ENCODE measurements around the gene CFAP68.

CFAP68 gene

GRCh38 chr11:111909378-111909777 is 30.0 kb downstream of the CFAP68 start:
- Histone ChIP-seq H3K79me2 (ENCODE audit: insufficient read depth, low read depth) (no peaks in the 10 kb centered on the region), H4K20me1 (ENCODE audit: insufficient read depth) (no peaks in the 10 kb centered on the region), H3K4me2 (no peak overlapping the region), H2AFZ (ENCODE audit: low read depth) (no peak overlapping the region), H3K9ac (no peak overlapping the region), H3K27me3 (ENCODE audit: insufficient read depth, low read depth) (no peaks in the 10 kb centered on the region), H3K36me3 (ENCODE audit: insufficient read depth) (no peaks in the 10 kb centered on the region), H3K27ac (no peak overlapping the region), H3K4me1 (ENCODE audit: low read depth, poor library complexity, severe bottlenecking) (no peaks in the 10 kb centered on the region), H3K4me3 (IDR thresholded peaks at IDR 0.05; ENCODE audit: insufficient read depth, low read depth, low read length) (no peak overlapping the region)
- no peak for TF ChIP-seq CTCF (conservative IDR thresholded peaks at IDR 0.05; ENCODE audit: low read depth, low read length)

- H4K20me1 ChIP-seq (ENCODE audit: insufficient read depth), result no peaks in the 10 kb centered on the region
- H2AFZ ChIP-seq (ENCODE audit: low read depth), result no peak overlapping the region
- H3K4me2 ChIP-seq, result no peak overlapping the region
- no peaks in the 10 kb centered on the region for H3K36me3 ChIP-seq (ENCODE audit: insufficient read depth)
- no peak overlapping the region for H3K4me3 ChIP-seq (IDR thresholded peaks at IDR 0.05; ENCODE audit: insufficient read depth, low read depth, low read length)
- no peaks in the 10 kb centered on the region for H3K27me3 ChIP-seq (ENCODE audit: insufficient read depth, low read depth)
- TF ChIP-seq CTCF (conservative IDR thresholded peaks at IDR 0.05; ENCODE audit: low read depth, low read length), result no peak
- no peak overlapping the region for H3K9ac ChIP-seq
- no peaks in the 10 kb centered on the region for H3K79me2 ChIP-seq (ENCODE audit: insufficient read depth, low read depth)
- no peak overlapping the region for H3K27ac ChIP-seq
- no peaks in the 10 kb centered on the region for H3K4me1 ChIP-seq (ENCODE audit: low read depth, poor library complexity, severe bottlenecking)
Measured at GRCh38 chr11:111910676-111911562, 31.6 kb downstream of the CFAP68 start.

- Histone ChIP-seq H3K36me3 (ENCODE audit: insufficient read depth) (no peaks in the 10 kb centered on the region), H3K27me3 (ENCODE audit: insufficient read depth, low read depth) (no peaks in the 10 kb centered on the region), H4K20me1 (ENCODE audit: insufficient read depth) (no peaks in the 10 kb centered on the region), H2AFZ (ENCODE audit: low read depth) (no peak within 1 kb of the TSS), H3K4me3 (IDR thresholded peaks at IDR 0.05; ENCODE audit: insufficient read depth, low read depth, low read length) (no peak within 1 kb of the TSS), H3K79me2 (ENCODE audit: insufficient read depth, low read depth) (no peaks in the 10 kb centered on the region), H3K9ac (no peak within 1 kb of the TSS), H3K4me2 (no peak within 1 kb of the TSS), H3K4me1 (ENCODE audit: low read depth, poor library complexity, severe bottlenecking) (no peaks in the 10 kb centered on the region), H3K27ac (no peak within 1 kb of the TSS)
- no peak for TF ChIP-seq CTCF (conservative IDR thresholded peaks at IDR 0.05; ENCODE audit: low read depth, low read length)
Measured at GRCh38 chr11:111911563-111912401, 32.4 kb downstream of the CFAP68 start, which contains the start of gene CRYAB. CRYAB (minus strand) TSS chr11:111911770; CDS start chr11:111911724, 46 bp downstream.

GRCh38 chr11:111912535-111912934 is 33.2 kb downstream of the CFAP68 start, which contains the start of gene HSPB2:
HSPB2 (plus strand) TSS chr11:111912734; CDS start chr11:111912830, 96 bp downstream.
- H3K27me3 ChIP-seq (ENCODE audit: insufficient read depth, low read depth), result no peaks in the 10 kb centered on the region
- no peak within 1 kb of the TSS for H3K4me3 ChIP-seq (IDR thresholded peaks at IDR 0.05; ENCODE audit: insufficient read depth, low read depth, low read length)
- TF ChIP-seq CTCF (conservative IDR thresholded peaks at IDR 0.05; ENCODE audit: low read depth, low read length), result no peak
- no peaks in the 10 kb centered on the region for H3K36me3 ChIP-seq (ENCODE audit: insufficient read depth)
- no peaks in the 10 kb centered on the region for H4K20me1 ChIP-seq (ENCODE audit: insufficient read depth)
- H3K9ac ChIP-seq, result no peak within 1 kb of the TSS
- H3K79me2 ChIP-seq (ENCODE audit: insufficient read depth, low read depth), result no peaks in the 10 kb centered on the region
- no peak within 1 kb of the TSS for H3K27ac ChIP-seq
- H3K4me2 ChIP-seq, result no peak within 1 kb of the TSS
- H2AFZ ChIP-seq (ENCODE audit: low read depth), result no peak within 1 kb of the TSS
- no peaks in the 10 kb centered on the region for H3K4me1 ChIP-seq (ENCODE audit: low read depth, poor library complexity, severe bottlenecking)
